DMS79 treated with DMSO at 0.1 percent for 48 hours (cell line): ENCODE measurements around the gene C14orf119.

Source experiments
- DNase-seq: peaks from one replicate; lab custom pipeline; 2025; lab: John Stamatoyannopoulos, UW

C14orf119 gene

GRCh38 chr14:23095196-23096108 lies at the start of gene C14orf119:
Gene C14orf119 (plus strand): TSS chr14:23095505. CDS start chr14:23097659, 2,154 bp downstream.
- DNase-seq = no peak

- no peak for DNase-seq
These were observed 48.2 kb upstream of the C14orf119 start for GRCh38 chr14:23047034-23047634.

GRCh38 chr14:23047751-23048693 lies 47.3 kb upstream of the C14orf119 start:
- no peak for DNase-seq

GRCh38 chr14:23049011-23049410 lies 46.3 kb upstream of the C14orf119 start:
- DNase-seq = no peak

GRCh38 chr14:23051141-23052057 lies 43.9 kb upstream of the C14orf119 start:
- DNase-seq = no peak

- DNase-seq = no peak
These were observed 43.1 kb upstream of the C14orf119 start for GRCh38 chr14:23052182-23052623.

GRCh38 chr14:23052671-23053070 lies 42.6 kb upstream of the C14orf119 start:
- no peak for DNase-seq

GRCh38 chr14:23053426-23053825 lies 41.9 kb upstream of the C14orf119 start:
- DNase-seq = no peak

- no peak for DNase-seq
These were observed 41.1 kb upstream of the C14orf119 start for GRCh38 chr14:23054000-23054811.

GRCh38 chr14:23055147-23055550 lies 40.2 kb upstream of the C14orf119 start:
- DNase-seq = no peak

- DNase-seq = no peak
These were observed 39.6 kb upstream of the C14orf119 start for GRCh38 chr14:23055621-23056144.

- DNase-seq = no peak
These were observed 39.0 kb upstream of the C14orf119 start for GRCh38 chr14:23056145-23056955.

GRCh38 chr14:23056956-23057756 lies 38.1 kb upstream of the C14orf119 start, which contains the start of gene CDH24:
Gene CDH24 (minus strand): TSS chr14:23057520. CDS start chr14:23055733, 1,787 bp downstream.
- DNase-seq = no peak

- DNase-seq = no peak
These were observed 37.3 kb upstream of the C14orf119 start for GRCh38 chr14:23057757-23058653.

- no peak for DNase-seq
These were observed 36.4 kb upstream of the C14orf119 start for GRCh38 chr14:23058654-23059504.
